Common myeloid progenitor, CD34-positive (primary cell): ENCODE measurements around the gene STX4.

ENCODE experiments used
- CTCF ChIA-PET: fragments of 350-600 bp; sonication (Branson Sonifier 250); formaldehyde crosslinking; loops from one replicate; lab custom pipeline; 2021; ENCODE audit warnings: antibody characterized with exemption; lab: Charles Lee
- POLR2A ChIA-PET: fragments of 350-600 bp; sonication (Branson Sonifier 250); formaldehyde crosslinking; loops from one replicate; lab custom pipeline; 2021; ENCODE audit warnings: antibody characterized with exemption; lab: Charles Lee
- DNase-seq, 3 donors: peaks; one replicate each; pipeline versions ENCODE4 v3.0.0 to v3.0.0-alpha.2; 2013
- H3K27ac ChIP-seq, 2 experiments: 1 replicate in 1 of 2; 2 replicates in 1 of 2; pipeline ENCODE4 v1.7.0; 2013; ENCODE audit warnings: inconsistent platforms in 2 of 2, low read length in 2 of 2, mild to moderate bottlenecking in 2 of 2, low read depth in 1 of 2, moderate library complexity in 1 of 2; ENCODE audit not compliant: severe bottlenecking in 2 of 2, insufficient read depth in 1 of 2, poor library complexity in 1 of 2
- H3K27me3 ChIP-seq, 5 experiments: replicated peaks in 2 of 5; 1 replicate in 3 of 5; 2 replicates in 2 of 5; pipeline versions ENCODE4 v1.6.1 to v1.7.0; 2013; ENCODE audit warnings: low read length in 4 of 5, mild to moderate bottlenecking in 2 of 5, moderate library complexity in 2 of 5, inconsistent platforms in 1 of 5; ENCODE audit not compliant: insufficient read depth in 5 of 5, control insufficient read depth in 4 of 5
- H3K36me3 ChIP-seq, 4 experiments: 1 replicate in 2 of 4; 2 replicates in 2 of 4; pipeline versions ENCODE4 v1.6.1 to v1.7.0; 2013; ENCODE audit warnings: low read length in 3 of 4, control low read depth in 1 of 4, mild to moderate bottlenecking in 1 of 4; ENCODE audit not compliant: control insufficient read depth in 4 of 4, insufficient read depth in 4 of 4
- H3K4me1 ChIP-seq, 4 experiments: 1 replicate in 3 of 4; 2 replicates in 1 of 4; pipeline versions ENCODE4 v1.6.1 to v1.7.1; 2013; ENCODE audit warnings: low read length in 3 of 4, mild to moderate bottlenecking in 3 of 4, control low read depth in 1 of 4, inconsistent platforms in 1 of 4, moderate library complexity in 1 of 4; ENCODE audit not compliant: control insufficient read depth in 4 of 4, insufficient read depth in 4 of 4; ENCODE audit errors: control extremely low read depth in 1 of 4
- H3K4me3 ChIP-seq, 7 experiments: 1 replicate in 4 of 7; 2 replicates in 3 of 7; pipeline versions ENCODE4 v1.5.1 to v1.7.0; 2013; ENCODE audit warnings: mild to moderate bottlenecking in 7 of 7, low read length in 6 of 7, moderate library complexity in 6 of 7, inconsistent platforms in 2 of 7, low read depth in 2 of 7, control low read depth in 1 of 7; ENCODE audit not compliant: insufficient read depth in 4 of 7, control insufficient read depth in 1 of 7; ENCODE audit errors: extremely low read depth in 1 of 7
- H3K9me3 ChIP-seq, 5 experiments: 1 replicate in 4 of 5; 2 replicates in 1 of 5; pipeline versions ENCODE4 v1.6.1 to v1.7.1; 2013; ENCODE audit warnings: low read length in 4 of 5, mild to moderate bottlenecking in 2 of 5, inconsistent platforms in 1 of 5, low read depth in 1 of 5, moderate library complexity in 1 of 5; ENCODE audit not compliant: control insufficient read depth in 4 of 5, insufficient read depth in 2 of 5; ENCODE audit errors: control extremely low read depth in 1 of 5
- WGBS: methylation state at CpG from one replicate; pipeline ENCODE4 v1.1.5; 2013; ENCODE audit not compliant: insufficient coverage; 5-methylcytosine and 5-hydroxymethylcytosine counted together

The STX4 gene

DNA sequence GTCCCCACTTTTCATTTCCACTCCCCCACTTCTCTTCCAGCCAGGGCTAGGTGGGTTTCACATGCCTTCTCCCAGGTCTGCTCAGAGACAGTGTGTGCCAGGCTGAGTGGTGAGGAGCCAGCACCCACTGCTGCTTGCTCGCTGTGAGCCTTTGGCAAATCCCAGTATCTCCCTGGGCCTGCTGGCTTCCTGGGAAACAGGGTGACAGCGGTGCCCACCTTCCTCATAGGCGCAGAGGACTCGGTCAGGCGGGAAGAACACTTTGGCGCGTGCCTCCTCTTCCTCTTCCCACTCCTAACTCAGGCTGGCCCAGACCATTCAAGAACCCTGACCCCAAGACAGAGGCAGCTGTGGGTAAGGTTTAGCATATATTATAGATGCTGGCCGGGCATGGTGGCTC lies 55.8 kb downstream of the STX4 start:
- peaks cover 2 to 52% (median 39%) of the 10 kb centered on the region in 4 experiments for H3K36me3 ChIP-seq
- CTCF ChIA-PET = interaction anchor here (0.7 to 1.5 kb wide), 2 partner anchors 14 to 39 kb away, joined by 4 to 6 read pairs; no protein-coding TSS in a partner anchor
- WGBS = 93% methylated on average over 2 of the region's 8 CpGs

More for the DNA sequence above, 55.8 kb downstream of the STX4 start:
- no peaks in the 10 kb centered on the region for H3K27me3 ChIP-seq
- peaks cover 0 to 11% (median 10%) of the 10 kb centered on the region in 4 experiments for H3K4me1 ChIP-seq
- POLR2A ChIA-PET = no interaction called here
- H3K27ac ChIP-seq = no peak overlapping the region
- no peak overlapping the region for H3K4me3 ChIP-seq
- no peak for DNase-seq
- no peaks in the 10 kb centered on the region for H3K9me3 ChIP-seq
